Measurements from ENCODE around the gene CADM1.

Gene CADM1

GRCh38 chr11:115503083-115503885, 931 bp downstream of the CADM1 start:
- H3K9ac ChIP-seq (ENCODE audit: insufficient read length): no peak overlapping the region
- TF ChIP-seq POLR2AphosphoS5 (IDR thresholded peaks at IDR 0.05; ENCODE audit: borderline replicate concordance, low read depth, low read length): no peak
- no peaks in the 10 kb centered on the region for H3K9me3 ChIP-seq (ENCODE audit: low read depth, low read length)
- DNase-seq (ENCODE audit: low read depth, low spot score): no peak
- H3K27ac ChIP-seq: no peak overlapping the region
- H3K4me3 ChIP-seq: peak overlapping the region; percentile 83
- H3K36me3 ChIP-seq (ENCODE audit: insufficient read depth, low read length): no peaks in the 10 kb centered on the region

DNA sequence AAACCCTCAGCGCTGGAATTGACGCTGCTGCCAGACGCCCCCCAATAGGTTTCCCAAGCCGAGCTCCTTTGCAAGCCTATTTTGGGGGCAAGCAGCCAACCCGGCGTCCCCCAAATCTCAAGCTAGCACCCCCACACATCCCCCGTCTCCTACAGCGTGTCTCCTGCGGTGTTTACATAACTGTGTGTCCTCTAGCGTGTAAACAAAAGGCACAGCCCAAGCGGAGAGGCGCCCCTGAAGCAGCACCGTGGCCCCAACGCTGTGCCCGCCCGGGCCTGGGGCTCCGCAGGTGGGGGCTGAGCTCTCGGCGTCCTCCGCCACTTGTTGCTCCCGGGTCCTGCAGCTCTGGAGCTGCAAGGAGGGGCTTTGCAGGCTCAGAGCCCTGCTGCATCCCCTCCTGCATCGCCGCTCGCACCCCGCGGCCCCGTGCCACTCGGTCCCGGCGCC, 1.6 kb downstream of the CADM1 start:
- H3K27ac ChIP-seq: no peak overlapping the region
- no peaks in the 10 kb centered on the region for H3K36me3 ChIP-seq (ENCODE audit: insufficient read depth, low read length)
- peak overlapping the region; percentile 83 for H3K4me3 ChIP-seq
- DNase-seq (ENCODE audit: low read depth, low spot score): no peak
- H3K9me3 ChIP-seq (ENCODE audit: low read depth, low read length): no peaks in the 10 kb centered on the region
- H3K9ac ChIP-seq (ENCODE audit: insufficient read length): no peak overlapping the region
- TF ChIP-seq EZH2 (IDR thresholded peaks at IDR 0.05): peak; percentile 90
- TF ChIP-seq POLR2AphosphoS5 (IDR thresholded peaks at IDR 0.05; ENCODE audit: borderline replicate concordance, low read depth, low read length): no peak

DNA sequence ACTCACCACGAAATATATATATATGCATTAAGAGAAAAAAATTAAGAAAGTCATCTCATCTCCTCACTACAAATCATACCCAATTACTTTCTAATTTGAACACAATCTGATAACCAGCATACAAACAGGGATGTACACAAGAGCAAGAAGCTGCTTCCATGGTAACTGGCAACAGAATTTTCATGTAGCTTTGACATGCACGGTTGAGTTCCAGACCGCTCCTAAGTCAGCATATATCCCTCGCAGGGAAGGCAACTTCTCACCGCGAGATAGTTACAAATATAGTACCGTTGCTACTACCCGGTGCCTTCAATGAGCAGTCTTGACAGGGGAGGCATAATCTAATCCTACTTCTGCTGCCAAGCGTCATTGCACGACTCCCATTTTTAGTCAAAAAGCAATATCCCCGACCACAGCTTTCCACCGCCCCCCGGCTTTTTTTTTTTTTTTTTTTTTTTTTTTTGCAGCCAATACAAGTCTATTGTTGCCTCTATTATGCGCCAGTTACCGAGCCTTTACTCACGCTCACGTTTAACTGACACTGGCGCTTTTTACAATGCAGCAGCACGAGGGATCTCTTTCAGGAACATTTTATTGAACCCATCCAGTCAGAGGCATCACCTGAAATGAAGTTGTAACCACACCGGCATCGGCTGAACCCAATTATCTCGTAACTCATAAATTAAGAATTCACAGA, 2.2 kb downstream of the CADM1 start:
- Histone ChIP-seq H3K27ac (no peak overlapping the region), H3K9me3 (ENCODE audit: low read depth, low read length) (no peaks in the 10 kb centered on the region), H3K36me3 (ENCODE audit: insufficient read depth, low read length) (no peaks in the 10 kb centered on the region), H3K4me3 (no peak overlapping the region), H3K9ac (ENCODE audit: insufficient read length) (no peak overlapping the region)
- no peak for DNase-seq (ENCODE audit: low read depth, low spot score)
- TF ChIP-seq FOXP2 (optimal IDR thresholded peaks at IDR 0.05; ENCODE audit: control extremely low read depth, extremely low read length, insufficient read depth) (no peak), EZH2 (IDR thresholded peaks at IDR 0.05) (no peak), POLR2AphosphoS5 (IDR thresholded peaks at IDR 0.05; ENCODE audit: borderline replicate concordance, low read depth, low read length) (no peak)

- H3K36me3 ChIP-seq (ENCODE audit: insufficient read depth, low read length): no peaks in the 10 kb centered on the region
- TF ChIP-seq POLR2AphosphoS5 (IDR thresholded peaks at IDR 0.05; ENCODE audit: borderline replicate concordance, low read depth, low read length): no peak
- TF ChIP-seq FOXP2 (optimal IDR thresholded peaks at IDR 0.05; ENCODE audit: control extremely low read depth, extremely low read length, insufficient read depth): no peak
- TF ChIP-seq EZH2 (IDR thresholded peaks at IDR 0.05): no peak
- no peak for DNase-seq (ENCODE audit: low read depth, low spot score)
- H3K9ac ChIP-seq (ENCODE audit: insufficient read length): no peak overlapping the region
- H3K9me3 ChIP-seq (ENCODE audit: low read depth, low read length): no peaks in the 10 kb centered on the region
- no peak overlapping the region for H3K4me3 ChIP-seq
- no peak overlapping the region for H3K27ac ChIP-seq
Observed at GRCh38 chr11:115501502-115501892, 2.7 kb downstream of the CADM1 start.

DNA sequence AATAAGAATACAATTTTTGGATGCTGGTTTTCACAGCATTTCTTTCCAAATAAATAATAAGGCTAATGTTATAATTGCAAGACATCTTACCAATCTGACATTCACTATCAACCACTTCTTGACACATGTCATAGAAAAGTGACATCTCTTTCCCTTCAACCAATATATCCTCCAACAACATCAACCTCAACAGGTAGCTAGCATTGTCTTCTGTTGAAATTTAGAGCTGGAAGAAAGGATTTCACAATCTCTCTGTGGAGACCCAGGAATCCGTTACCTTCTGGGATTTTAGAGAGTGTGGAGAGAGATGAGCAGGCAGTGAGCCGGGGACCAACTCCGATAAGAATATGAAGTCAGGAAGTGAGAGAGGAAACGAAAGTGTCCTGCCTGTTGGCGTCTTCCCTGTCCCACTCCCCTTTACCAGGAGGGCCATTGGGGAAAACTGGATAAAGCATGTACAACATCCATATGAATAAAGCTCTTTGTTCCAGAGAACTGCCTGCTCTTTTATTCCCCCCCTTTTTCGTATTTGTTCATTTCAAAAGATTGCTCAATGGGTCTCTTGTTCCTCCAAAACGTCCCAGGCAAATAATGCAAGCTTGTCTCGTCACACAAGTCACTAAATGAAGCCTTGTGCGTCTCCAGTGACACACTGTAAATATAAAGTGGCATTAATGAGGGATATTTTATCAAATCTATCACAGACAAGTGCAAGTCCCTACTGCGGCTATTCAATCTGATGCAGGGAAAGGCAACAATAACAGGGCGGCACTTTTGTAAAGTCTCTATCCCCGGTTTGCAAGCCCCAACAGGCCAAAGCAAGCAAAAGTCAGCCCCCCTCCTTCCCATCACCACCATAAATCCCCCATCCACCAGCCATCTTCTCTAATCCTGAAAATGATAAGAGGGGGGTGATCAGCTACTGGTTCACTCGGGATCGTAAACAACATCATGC, 3.4 kb downstream of the CADM1 start:
- Histone ChIP-seq H3K9me3 (ENCODE audit: low read depth, low read length) (no peaks in the 10 kb centered on the region), H3K27ac (no peak overlapping the region), H3K4me3 (no peak overlapping the region), H3K9ac (ENCODE audit: insufficient read length) (no peak overlapping the region), H3K36me3 (ENCODE audit: insufficient read depth, low read length) (no peaks in the 10 kb centered on the region)
- TF ChIP-seq FOXP2 (optimal IDR thresholded peaks at IDR 0.05; ENCODE audit: control extremely low read depth, extremely low read length, insufficient read depth) (no peak), POLR2AphosphoS5 (IDR thresholded peaks at IDR 0.05; ENCODE audit: borderline replicate concordance, low read depth, low read length) (no peak), EZH2 (IDR thresholded peaks at IDR 0.05) (no peak)
- DNase-seq (ENCODE audit: low read depth, low spot score): no peak

DNA sequence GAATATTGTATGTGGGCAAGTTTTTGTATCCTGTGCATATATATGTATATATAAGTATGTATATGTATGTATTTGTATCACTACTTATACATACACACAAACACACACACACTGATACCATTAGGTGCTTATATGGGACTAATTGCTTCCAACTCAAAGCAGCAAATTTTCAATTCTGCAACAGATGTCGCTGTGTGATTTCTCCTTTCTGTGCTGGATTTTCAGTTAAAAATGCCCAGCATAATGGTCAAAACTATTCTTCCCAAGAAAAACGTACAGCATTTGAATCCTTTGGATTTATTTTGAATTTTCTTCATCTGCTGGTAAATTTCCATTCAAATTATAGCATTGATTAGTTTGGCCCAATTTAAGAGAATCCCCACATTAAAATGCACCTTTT, 4.3 kb downstream of the CADM1 start:
- Histone ChIP-seq H3K9me3 (ENCODE audit: low read depth, low read length) (no peaks in the 10 kb centered on the region), H3K27ac (no peak overlapping the region), H3K4me3 (no peak overlapping the region), H3K36me3 (ENCODE audit: insufficient read depth, low read length) (no peaks in the 10 kb centered on the region), H3K9ac (ENCODE audit: insufficient read length) (no peak overlapping the region)
- no peak for TF ChIP-seq EZH2 (IDR thresholded peaks at IDR 0.05)
- TF ChIP-seq FOXP2 (optimal IDR thresholded peaks at IDR 0.05; ENCODE audit: control extremely low read depth, extremely low read length, insufficient read depth): no peak
- no peak for TF ChIP-seq POLR2AphosphoS5 (IDR thresholded peaks at IDR 0.05; ENCODE audit: borderline replicate concordance, low read depth, low read length)
- no peak for DNase-seq (ENCODE audit: low read depth, low spot score)

GRCh38 chr11:115499241-115499799, 4.9 kb downstream of the CADM1 start:
- Histone ChIP-seq H3K9me3 (ENCODE audit: low read depth, low read length) (no peaks in the 10 kb centered on the region), H3K9ac (ENCODE audit: insufficient read length) (no peak overlapping the region), H3K36me3 (ENCODE audit: insufficient read depth, low read length) (no peaks in the 10 kb centered on the region), H3K4me3 (no peak overlapping the region), H3K27ac (no peak overlapping the region)
- no peak for TF ChIP-seq POLR2AphosphoS5 (IDR thresholded peaks at IDR 0.05; ENCODE audit: borderline replicate concordance, low read depth, low read length)
- TF ChIP-seq EZH2 (IDR thresholded peaks at IDR 0.05): no peak
- TF ChIP-seq FOXP2 (optimal IDR thresholded peaks at IDR 0.05; ENCODE audit: control extremely low read depth, extremely low read length, insufficient read depth): no peak
- DNase-seq (ENCODE audit: low read depth, low spot score): no peak

DNA sequence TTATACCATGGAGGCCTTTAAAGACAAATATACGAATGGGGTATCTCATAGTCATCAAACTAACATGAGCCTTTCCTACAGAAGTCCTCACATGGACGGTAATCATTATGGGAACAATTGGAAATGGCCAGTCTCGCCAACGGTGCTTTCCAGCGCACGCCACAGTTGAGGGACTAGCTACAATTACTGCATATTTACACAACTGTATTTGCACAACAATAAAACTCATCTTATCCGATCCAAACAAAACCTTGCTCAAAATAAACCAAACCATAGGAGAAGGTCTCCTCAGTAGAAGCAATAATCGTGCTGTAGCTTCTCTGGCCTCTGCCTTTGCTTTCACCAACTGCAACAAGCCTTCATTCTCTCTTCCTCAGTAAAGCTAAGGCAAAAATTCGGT, 5.9 kb downstream of the CADM1 start:
- H3K27ac ChIP-seq: no peak overlapping the region
- no peaks in the 10 kb centered on the region for H3K9me3 ChIP-seq (ENCODE audit: low read depth, low read length)
- H3K4me3 ChIP-seq: no peak overlapping the region
- H3K36me3 ChIP-seq (ENCODE audit: insufficient read depth, low read length): no peaks in the 10 kb centered on the region
- DNase-seq (ENCODE audit: low read depth, low spot score): no peak
- TF ChIP-seq EZH2 (IDR thresholded peaks at IDR 0.05): no peak
- no peak for TF ChIP-seq POLR2AphosphoS5 (IDR thresholded peaks at IDR 0.05; ENCODE audit: borderline replicate concordance, low read depth, low read length)
- H3K9ac ChIP-seq (ENCODE audit: insufficient read length): no peak overlapping the region

All from SK-N-MC (cell line).